AG04449 (cell line): ENCODE results near the gene PROZ.

Source experiments
- CTCF ChIA-PET: fragments of 350-600 bp; formaldehyde crosslinking; extraction: SDS; loops from one replicate; lab custom pipeline; 2021; ENCODE audit warnings: antibody characterized with exemption; lab: Yijun Ruan, JAX
- POLR2A ChIA-PET: fragments of 400-600, 350-600 bp; formaldehyde crosslinking; extraction: SDS; loops from one replicate; lab custom pipeline; 2020; ENCODE audit warnings: antibody characterized with exemption, inconsistent platforms; lab: Yijun Ruan, JAX
- DNase-seq: peaks from one replicate; pipeline ENCODE4 v3.0.0-alpha.2; 2010; ENCODE audit warnings: low read depth, low spot score
- H3K4me3 ChIP-seq: 2 replicates; pipeline ENCODE4 v1.5.1; 2011; ENCODE audit warnings: low read depth, mild to moderate bottlenecking, control low read depth, low read length
- CTCF ChIP-seq: IDR thresholded peaks from one replicate; pipeline ENCODE4 v1.5.1; 2011; ENCODE audit warnings: mild to moderate bottlenecking, moderate library complexity, low read length, control low read depth, inconsistent platforms; ENCODE audit not compliant: insufficient read depth; ENCODE audit errors: missing control alignments

Gene PROZ

GRCh38 chr13:113153810-113154748 lies 4.4 kb upstream of the PROZ start:
- ChIA-PET POLR2A (interaction anchor here (0.7 to 1.5 kb wide), 3 partner anchors 21 to 56 kb away, joined by 3 read pairs; partner anchors contain the start of genes CUL4A and PCID2), CTCF (interaction anchor here (0.9 to 1.3 kb wide), 2 partner anchors 25 to 240 kb away, joined by 3 read pairs; no protein-coding TSS in a partner anchor)
- TF ChIP-seq CTCF: no peak
- no peak for DNase-seq
- H3K4me3 ChIP-seq: peak overlapping the region; percentile 42

- TF ChIP-seq CTCF: no peak
- ChIA-PET CTCF (interaction anchor here (1.3 kb wide), 1 partner anchor 24 kb away, joined by 3 read pairs; no protein-coding TSS in a partner anchor), POLR2A (interaction anchor here (0.7 kb wide), 1 partner anchor 20 kb away, joined by 3 read pairs; no protein-coding TSS in a partner anchor)
- no peak for DNase-seq
- H3K4me3 ChIP-seq: no peak overlapping the region
These were observed 3.2 kb upstream of the PROZ start for GRCh38 chr13:113155201-113155600.

GRCh38 chr13:113155982-113156655 lies 2.3 kb upstream of the PROZ start:
- POLR2A ChIA-PET: no interaction called here
- TF ChIP-seq CTCF: no peak
- no peak overlapping the region for H3K4me3 ChIP-seq
- CTCF ChIA-PET: interaction anchor here (1.0 kb wide), 1 partner anchor 54 kb away, joined by 3 read pairs; the partner anchor contains the start of gene CUL4A
- DNase-seq: no peak

- POLR2A ChIA-PET: no interaction called here
- H3K4me3 ChIP-seq: no peak overlapping the region
- TF ChIP-seq CTCF: no peak
- no peak for DNase-seq
- CTCF ChIA-PET: no interaction called here
These were observed 1.1 kb upstream of the PROZ start for GRCh38 chr13:113157206-113157928.

- POLR2A ChIA-PET: no interaction called here
- DNase-seq: no peak
- CTCF ChIA-PET: no interaction called here
- H3K4me3 ChIP-seq: no peak overlapping the region
- TF ChIP-seq CTCF: no peak
These were observed 498 bp downstream of the PROZ start for GRCh38 chr13:113158946-113159345.
